Activated CD4-positive, alpha-beta T cell treated with anti-CD3 and anti-CD28 coated beads for 24 hours (primary cell): ENCODE data around the gene ZNF224.
"Not testable (repeated sequence)": the region's sequence is repeated elsewhere in the genome, so short reads cannot be mapped to it uniquely, and the experiment has no call there.

ENCODE experiments used
- DNase-seq, 2 donors: peaks; one replicate each; pipeline ENCODE4 v3.0.0-alpha.2; 2020; ENCODE audit warnings: low read depth in 2 of 2

ZNF224 gene

GRCh38 chr19:44093931-44094765 lies at the start of gene ZNF224:
Gene ZNF224 (plus strand): TSS chr19:44094361. CDS start chr19:44097874, 3,513 bp downstream.
- peak; percentile 73 for DNase-seq

DNA sequence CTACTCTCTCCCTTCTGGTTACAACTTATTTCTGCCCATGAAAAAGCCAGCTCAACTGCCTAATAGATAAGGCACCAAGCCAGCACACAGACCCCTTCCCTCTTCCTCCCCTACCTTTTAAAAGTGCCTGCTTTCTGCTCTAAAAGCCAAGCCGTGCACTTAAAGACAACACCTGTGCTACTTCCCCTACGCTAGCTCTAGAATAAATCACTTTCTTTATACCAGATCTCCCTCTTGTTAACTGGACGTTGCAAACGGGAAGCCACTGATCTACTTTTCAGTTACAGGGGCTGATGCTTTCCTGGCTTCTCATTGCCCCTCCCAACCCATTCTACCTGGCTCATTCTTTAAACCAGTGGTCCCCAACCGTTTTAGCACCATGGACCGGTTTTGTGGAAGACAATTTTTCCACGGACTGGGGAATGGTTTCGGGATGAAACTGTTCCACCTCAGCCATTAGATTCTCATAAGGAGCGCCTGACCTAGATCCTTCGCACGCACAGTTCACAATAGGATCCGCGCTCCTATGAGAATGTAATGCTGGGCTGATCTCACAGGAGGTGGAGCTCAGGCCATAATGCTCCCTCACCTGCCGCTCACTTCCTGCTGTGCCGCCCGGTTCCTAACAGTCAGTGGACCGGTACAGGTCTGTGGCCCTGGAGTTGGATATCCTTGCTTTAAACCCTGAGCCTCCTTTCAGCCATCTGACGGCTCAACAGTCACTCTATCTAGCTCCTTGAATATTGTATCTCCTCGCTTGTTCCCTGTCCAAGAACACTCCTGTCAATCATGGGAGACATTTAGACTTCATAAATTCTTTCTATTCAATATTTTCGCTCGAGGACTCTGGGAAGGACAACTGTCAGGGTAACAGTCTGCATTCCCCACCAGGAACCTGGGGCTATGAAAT lies 43.2 kb upstream of the ZNF224 start:
- DNase-seq: no peak

DNA sequence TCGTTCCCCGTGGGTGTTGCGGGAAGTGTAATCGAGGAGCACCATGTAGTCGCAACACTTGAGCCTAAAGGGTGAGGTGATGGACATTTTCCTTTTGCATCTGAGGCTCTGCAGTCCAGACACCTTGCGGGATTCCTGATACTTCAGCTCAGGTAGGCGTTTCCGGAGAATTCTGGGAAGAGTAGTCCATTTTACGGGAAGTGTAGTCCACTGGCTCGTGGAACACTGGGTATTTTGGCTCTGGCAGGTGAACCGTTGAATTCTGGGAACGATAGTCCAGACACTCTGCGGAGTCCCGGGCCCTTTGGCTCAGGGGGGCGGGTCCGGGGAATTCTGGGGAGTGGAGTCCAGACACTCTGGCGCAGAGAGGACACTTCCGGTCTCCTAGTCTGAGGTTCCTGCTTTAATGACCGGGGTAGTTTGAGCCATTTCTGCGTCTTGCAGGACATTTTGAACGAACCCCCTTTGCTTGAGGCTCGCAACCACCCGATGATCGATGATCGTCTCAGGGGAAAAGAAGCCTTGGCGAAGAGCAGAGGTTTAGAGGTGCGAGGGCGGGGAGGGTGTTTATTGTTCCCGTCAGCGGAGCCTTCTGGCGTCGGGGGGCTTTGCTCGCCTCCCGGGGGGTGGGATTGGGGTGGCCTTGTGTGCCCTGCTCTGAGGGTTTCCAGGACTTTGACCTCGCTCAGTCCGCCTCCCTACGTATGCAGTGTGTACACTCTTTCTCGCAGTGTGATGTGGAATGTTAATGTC lies 42.3 kb upstream of the ZNF224 start, which contains the start of gene ZNF223:
Gene ZNF223 (plus strand): TSS at position 387 of the 753 bp plus-strand sequence. CDS start 3,141 bp downstream, outside the sequence.
- DNase-seq: peak; percentile 52 to 57

GRCh38 chr19:44055870-44056269 lies 38.3 kb upstream of the ZNF224 start:
- DNase-seq: no peak

- DNase-seq: no peak
Observed at GRCh38 chr19:44059229-44059628, 34.9 kb upstream of the ZNF224 start.

GRCh38 chr19:44061038-44061437 lies 33.1 kb upstream of the ZNF224 start:
- no peak for DNase-seq

DNA sequence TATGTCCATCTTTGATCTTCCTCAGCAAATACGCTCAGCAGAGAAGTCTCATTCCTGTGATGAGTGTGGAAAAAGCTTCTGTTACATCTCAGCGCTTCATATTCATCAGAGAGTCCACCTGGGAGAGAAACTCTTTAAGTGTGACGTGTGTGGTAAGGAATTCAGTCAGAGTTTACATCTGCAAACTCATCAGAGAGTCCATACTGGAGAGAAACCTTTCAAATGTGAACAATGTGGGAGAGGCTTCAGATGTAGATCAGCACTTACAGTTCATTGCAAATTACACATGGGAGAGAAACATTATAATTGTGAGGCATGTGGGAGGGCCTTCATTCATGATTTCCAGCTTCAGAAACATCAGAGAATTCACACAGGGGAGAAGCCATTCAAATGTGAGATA lies 27.9 kb upstream of the ZNF224 start:
- DNase-seq: no peak

DNA sequence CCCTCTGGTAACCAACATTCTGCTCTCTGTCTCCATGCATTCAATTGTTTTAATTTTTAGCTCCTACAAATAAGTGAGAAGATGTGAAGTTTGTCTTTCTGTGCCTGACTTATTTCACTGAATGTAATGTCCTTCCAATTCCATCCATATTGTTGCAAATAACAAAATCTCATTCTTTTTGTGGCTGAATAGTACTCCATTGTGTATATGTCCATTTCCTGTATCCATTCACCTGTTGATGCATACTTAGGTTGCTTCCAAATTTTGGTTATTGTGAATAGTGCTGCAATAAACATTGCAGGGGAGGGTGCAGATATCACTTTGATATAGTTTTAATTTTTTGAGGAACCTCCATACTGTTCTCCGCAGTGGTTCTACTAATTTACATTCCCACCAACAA lies 24.7 kb upstream of the ZNF224 start:
- no peak for DNase-seq

DNA sequence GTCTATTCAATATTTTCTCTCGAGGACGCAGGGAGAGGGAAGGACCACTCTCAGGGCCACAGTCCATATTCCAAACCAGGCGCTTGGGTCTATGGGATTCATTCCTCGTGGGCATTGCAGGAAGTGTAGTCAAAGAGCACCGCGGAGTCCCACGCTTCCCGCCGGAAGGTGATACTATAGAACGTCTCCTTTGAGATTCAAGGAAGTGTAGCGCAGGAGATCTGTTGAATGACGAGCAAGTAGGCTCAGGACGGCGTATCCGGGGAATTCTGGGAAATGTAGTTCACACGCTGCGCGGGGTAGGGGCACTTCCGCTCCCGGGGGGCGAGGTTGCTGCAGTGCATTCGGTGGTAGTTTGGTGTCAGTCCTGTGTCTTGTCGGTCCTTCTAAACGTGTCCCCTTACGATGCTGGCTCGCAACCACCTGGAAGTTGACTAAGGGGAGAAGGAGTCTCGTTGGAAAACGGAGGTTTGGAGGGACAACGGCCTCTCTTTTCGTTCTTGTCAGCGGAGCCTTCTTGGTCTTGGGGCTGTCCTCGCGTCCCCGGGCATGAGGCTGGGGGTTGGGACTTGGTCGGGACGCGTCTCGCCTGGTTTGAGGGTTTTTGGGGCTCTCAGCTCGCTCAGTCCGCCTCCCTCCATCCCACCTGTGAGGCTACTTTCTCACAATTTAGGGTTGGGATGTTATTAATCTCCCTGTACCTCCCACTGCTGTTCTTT lies 22.2 kb upstream of the ZNF224 start, which contains the start of gene ZNF284:
Gene ZNF284 (plus strand): TSS at position 336 of the 719 bp plus-strand sequence. CDS start 4,231 bp downstream, outside the sequence.
- DNase-seq: peak; percentile 64 to 71

DNA sequence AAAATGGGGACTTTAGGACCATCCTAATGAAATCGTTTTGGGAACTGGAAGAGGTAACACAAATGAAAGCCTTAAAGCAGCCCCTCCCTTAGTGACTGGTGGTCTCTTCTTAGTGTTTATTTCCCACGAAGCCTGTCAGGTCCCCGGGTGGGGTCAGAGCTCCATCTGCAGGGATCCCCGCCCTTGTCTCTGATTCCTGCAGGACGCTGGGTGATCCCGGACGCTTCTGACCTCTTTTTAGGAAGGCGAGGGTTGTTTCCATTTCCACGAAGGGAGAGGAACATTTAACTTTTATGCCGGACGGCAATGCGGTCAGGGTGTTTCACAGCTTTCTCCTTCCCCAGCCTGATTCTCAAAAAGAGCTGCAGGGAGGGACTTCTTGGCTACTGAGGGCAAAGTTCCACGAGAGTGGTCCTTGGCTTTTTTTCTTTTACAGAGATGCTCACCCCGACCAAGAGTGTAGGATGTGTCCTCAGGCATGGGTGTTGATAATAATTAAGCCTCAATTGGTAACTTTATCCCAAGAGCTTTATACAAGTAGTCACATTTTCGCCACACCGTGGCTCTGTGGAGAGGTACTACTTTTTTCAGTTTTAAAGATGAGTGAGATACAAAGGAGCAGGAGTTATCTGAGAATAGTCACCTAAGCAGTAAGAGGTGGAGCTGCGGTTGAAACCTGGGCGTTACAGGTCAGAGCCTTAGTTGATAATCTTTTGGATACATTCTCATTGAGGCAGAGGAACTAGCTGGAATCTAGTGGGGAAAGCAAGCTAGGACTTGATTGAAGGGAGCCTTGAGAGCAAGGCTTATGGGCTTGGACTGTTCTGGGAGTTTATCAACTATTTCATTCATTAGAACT lies 21.4 kb upstream of the ZNF224 start:
- DNase-seq: no peak

DNA sequence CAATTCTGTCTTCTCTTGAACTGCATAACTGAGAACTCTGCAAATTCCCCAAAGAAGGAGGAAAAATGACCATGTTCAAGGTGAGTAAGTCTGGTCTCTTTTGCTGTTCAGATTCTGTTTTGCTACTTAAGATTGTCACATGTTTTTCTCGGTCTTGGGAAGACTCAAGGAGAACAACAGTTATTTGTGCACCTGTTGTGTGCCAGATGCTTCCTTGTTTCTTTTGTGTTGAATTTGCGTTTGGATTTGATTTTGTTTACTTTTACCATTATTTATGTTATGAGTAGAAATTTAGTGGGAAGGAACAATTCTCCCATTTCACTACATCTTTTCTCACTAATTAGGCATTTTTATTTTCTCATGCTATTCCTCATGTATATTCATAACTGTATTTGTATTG lies 17.8 kb upstream of the ZNF224 start:
- DNase-seq: no peak

DNA sequence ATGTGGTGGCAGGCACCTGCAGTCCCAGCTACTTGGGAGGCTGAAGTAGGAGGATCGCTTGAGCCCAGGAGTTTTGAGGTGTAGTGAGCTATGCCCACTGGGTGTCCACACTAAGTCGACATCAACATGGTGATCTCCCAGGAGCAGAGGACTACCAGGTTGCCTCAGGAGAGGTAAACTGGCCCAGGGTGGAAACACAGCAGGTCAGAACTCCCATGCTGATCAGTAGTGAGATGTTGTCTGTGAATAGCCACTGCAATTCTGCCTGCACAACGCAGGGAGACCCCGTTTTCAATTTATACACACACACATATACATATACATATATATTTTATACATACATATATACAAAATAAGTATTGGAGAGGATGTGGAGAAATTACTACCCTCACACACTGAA lies 2.1 kb upstream of the ZNF224 start:
- DNase-seq: no peak

DNA sequence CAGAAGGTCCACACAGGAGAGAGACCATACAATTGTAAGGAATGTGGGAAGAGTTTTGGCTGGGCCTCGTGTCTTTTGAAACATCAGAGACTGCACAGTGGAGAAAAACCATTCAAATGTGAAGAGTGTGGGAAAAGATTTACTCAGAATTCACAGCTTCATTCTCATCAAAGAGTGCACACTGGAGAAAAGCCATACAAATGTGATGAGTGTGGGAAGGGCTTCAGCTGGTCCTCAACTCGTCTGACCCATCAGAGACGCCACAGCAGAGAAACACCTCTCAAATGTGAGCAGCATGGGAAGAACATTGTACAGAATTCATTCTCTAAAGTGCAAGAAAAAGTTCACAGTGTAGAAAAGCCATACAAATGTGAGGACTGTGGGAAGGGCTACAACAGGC lies 13.6 kb downstream of the ZNF224 start:
- DNase-seq: no peak

GRCh38 chr19:44109458-44109857 lies 15.3 kb downstream of the ZNF224 start:
- no peak for DNase-seq

GRCh38 chr19:44111910-44112463 lies 17.8 kb downstream of the ZNF224 start:
- no peak for DNase-seq

GRCh38 chr19:44112802-44113137 lies 18.6 kb downstream of the ZNF224 start:
- no peak for DNase-seq

DNA sequence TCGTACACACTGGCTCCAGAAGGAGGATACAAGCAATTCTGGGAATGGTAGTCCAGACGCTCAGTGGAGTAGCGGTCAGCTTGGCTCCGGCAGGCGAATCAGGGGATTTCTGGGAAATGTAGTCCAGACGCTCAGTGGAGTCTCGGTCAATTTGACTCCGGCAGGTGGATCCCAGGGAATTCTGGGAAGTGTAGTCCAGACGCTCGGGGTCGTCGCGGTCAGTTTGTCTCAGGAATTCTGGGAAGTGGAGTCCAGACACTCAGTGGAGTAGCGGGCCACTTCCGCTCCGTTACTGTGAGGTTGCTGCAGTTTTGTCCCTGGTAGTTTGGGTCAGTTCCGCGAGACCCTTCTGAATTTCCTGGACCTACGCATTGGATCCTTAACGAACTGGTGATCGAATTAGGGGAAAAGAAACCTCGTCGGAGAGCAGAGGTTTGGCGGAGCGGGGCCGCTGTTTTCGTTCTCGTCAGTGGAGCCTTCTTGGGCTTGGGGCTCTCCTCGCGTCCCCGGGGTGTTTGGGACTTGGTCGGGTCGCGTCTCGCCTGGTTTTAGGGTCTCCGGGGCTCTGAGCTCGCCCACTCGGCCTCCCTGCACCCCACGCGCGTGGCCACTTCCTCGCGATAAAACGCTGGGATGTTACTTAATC lies 19.1 kb downstream of the ZNF224 start, which contains the start of gene ZNF225:
Gene ZNF225 (plus strand): TSS at position 262 of the 646 bp plus-strand sequence. CDS start 2,429 bp downstream, outside the sequence.
- DNase-seq: peak; percentile 67 to 77

- DNase-seq: no peak
Observed at GRCh38 chr19:44113784-44114390, 19.7 kb downstream of the ZNF224 start.

DNA sequence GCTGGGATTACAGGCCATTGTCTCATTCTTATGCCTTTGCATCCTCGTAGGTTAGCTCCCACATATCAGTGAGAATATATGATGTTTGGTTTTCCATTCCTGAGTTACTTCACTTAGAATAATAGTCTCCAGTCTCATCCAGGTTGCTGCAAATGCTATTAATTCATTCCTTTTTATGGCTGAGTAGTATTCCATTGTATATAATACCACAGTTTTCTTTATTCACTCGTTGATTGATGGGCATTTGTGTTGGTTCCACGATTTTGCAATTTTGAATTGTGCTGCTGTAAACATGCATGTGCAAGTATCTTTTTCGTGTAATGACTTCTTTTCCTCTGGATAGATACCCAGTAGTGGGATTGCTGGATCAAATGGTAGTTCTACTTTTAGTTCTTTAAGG lies 27.0 kb downstream of the ZNF224 start:
- not testable (repeated sequence) for DNase-seq
